ENCODE measurements around the gene LYPD4.

LYPD4 gene

GRCh38 chr19:41871573-41872383, 27.3 kb upstream of the LYPD4 start:
- TF ChIP-seq CTCF (conservative IDR thresholded peaks at IDR 0.05; ENCODE audit: low read depth, low read length) = no peak
- H3K4me3 ChIP-seq (ENCODE audit: low read length) = no peak overlapping the region
- no peak for DNase-seq (ENCODE audit: low read depth)

- no peak for DNase-seq (ENCODE audit: low read depth)
- TF ChIP-seq CTCF (conservative IDR thresholded peaks at IDR 0.05; ENCODE audit: low read depth, low read length) = no peak
- no peak overlapping the region for H3K4me3 ChIP-seq (ENCODE audit: low read length)
These were observed 26.0 kb upstream of the LYPD4 start for GRCh38 chr19:41870401-41870873.

- H3K4me3 ChIP-seq (ENCODE audit: low read length) = no peak overlapping the region
- TF ChIP-seq CTCF (conservative IDR thresholded peaks at IDR 0.05; ENCODE audit: low read depth, low read length) = no peak
- DNase-seq (ENCODE audit: low read depth) = no peak
These were observed 25.0 kb upstream of the LYPD4 start for GRCh38 chr19:41869374-41869955.

GRCh38 chr19:41868989-41869300, 24.5 kb upstream of the LYPD4 start:
- H3K4me3 ChIP-seq (ENCODE audit: low read length) = no peak overlapping the region
- no peak for DNase-seq (ENCODE audit: low read depth)
- TF ChIP-seq CTCF (conservative IDR thresholded peaks at IDR 0.05; ENCODE audit: low read depth, low read length) = no peak

GRCh38 chr19:41868120-41868988, 23.9 kb upstream of the LYPD4 start:
- no peak for TF ChIP-seq CTCF (conservative IDR thresholded peaks at IDR 0.05; ENCODE audit: low read depth, low read length)
- no peak for DNase-seq (ENCODE audit: low read depth)
- no peak overlapping the region for H3K4me3 ChIP-seq (ENCODE audit: low read length)

- no peak for DNase-seq (ENCODE audit: low read depth)
- H3K4me3 ChIP-seq (ENCODE audit: low read length) = no peak overlapping the region
- TF ChIP-seq CTCF (conservative IDR thresholded peaks at IDR 0.05; ENCODE audit: low read depth, low read length) = no peak
These were observed 21.8 kb upstream of the LYPD4 start for GRCh38 chr19:41866284-41866683.
